Testis (tissue), 2 donors: Measurements from ENCODE around the gene HS3ST4.

Source experiments
- CTCF ChIP-seq, 3 experiments: fragments of 450-650 bp in 2 of 3; fragments of 200-600 bp in 1 of 3; sonication (generic) in 1 of 3; IDR thresholded peaks; one replicate each; pipeline ENCODE4 v1.5.1; 2016 to 2019; ENCODE audit warnings: antibody characterized with exemption in 3 of 3, mild to moderate bottlenecking in 2 of 3, moderate library complexity in 1 of 3
- POLR2A ChIP-seq: fragments of 450-650 bp; IDR thresholded peaks from one replicate; pipeline ENCODE4 v1.6.1; 2017; ENCODE audit warnings: antibody characterized with exemption, mild to moderate bottlenecking, moderate library complexity

- TF ChIP-seq CTCF (IDR thresholded peaks at IDR 0.05) (no peak), POLR2A (no peak)
Observed at GRCh38 chr16:26070302-26071100, 378.7 kb downstream of the HS3ST4 start.
